Measurements from ENCODE around the gene ZNF487.
"Not testable (repeated sequence)": the region's sequence is repeated elsewhere in the genome, so short reads cannot be mapped to it uniquely, and the experiment has no call there.

Gene ZNF487

DNA sequence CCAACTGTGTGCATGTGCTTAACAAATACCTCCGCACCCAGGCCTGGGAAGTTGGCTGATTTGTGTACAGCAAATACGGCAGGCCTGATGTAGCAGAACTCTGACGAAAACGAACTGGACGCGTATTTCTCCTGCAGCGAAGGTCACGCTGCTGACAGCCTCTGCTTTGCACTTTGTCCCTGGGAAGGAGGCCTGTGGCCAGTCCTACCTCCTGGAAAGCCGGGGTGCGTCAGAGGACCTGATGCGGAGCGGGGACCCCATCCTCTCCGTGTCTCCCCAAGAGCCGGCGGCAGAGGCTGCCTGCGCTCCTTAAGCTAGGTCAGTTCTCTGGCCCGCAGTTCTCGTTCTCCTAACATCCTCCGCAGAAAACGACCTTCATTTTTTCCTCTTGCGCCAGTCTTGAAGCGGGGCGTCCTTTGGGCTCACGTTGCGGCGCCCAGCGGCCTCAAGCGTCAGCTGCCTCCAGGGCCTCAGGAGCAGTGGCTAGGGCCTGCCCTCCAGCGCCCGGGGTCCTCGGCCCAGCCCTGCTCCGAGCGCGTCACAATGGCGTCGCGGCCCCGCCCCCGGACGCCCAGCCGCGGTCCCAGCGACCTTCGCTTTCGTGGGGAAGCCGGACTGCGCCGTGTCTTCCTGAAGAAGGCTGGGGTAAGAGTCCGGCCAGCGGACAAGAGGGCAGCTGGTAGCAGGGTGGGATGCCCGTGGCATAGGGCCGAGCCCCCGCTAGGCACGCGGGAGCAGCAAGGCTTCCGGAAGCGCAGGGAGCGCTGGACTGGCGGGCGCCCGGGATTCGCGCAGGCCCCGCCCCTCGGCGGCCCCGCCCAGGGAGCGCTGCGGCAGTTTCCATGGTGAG is at the start of gene ZNF487:
ZNF487 (plus strand) TSS at position 821 of the 850 bp plus-strand sequence. CDS start 38,703 bp downstream, outside the sequence.
- DNase-seq: peak; percentile 73

DNA sequence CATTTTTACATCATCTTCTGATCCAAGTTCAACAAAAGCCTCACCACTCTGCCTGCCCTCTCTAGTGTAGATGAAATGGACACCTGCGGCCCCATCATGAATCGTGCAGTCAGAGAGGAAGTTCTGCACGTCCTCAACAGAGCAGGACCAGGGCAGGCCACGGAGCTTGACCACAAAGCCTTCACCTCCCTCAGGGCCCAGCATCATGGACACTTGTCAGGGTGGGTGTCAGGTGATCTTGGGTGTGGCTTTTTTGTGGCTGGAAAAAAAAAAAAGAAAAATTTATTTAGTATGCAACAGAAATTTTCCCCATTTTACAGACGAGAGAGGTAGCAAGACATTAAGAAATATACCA is 49.3 kb upstream of the ZNF487 start:
- no peak for DNase-seq

DNA sequence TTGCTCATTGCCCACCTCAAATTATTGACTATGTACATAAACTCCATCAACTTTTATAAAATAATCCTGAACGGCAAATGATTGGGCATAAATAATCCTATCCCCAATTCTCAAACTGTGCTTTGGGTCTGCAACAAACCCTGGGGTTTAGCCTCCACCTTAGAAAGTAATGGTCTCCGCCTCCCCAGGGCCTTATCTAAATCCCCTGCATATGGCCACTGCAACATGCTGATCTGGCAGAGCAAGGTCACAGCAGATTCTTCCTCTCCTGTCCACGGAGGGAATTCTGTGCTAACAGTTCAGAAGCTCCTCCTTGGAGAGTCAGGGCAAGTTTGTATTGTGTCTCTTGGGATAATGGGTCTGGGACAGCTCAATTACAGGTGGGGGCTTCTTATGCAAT is 47.0 kb upstream of the ZNF487 start:
- DNase-seq: no peak

DNA sequence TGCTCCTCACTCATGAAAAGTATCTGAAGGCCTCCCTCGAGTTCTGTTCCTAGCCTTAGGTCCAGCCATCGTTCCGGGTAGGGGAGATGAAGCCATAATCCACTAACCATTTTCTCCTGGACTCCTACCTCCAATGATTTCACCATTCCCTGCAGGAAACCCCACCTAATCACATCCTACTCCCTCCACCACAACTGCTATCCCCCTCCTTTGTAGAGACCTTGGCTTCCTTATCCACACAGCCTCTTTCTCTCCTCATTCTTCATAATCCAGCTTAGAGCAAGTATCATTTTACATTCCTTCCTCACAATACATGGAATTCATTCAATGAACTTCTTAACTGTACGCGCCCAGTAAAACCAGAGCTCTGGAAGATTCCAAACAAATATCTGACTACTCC is 46.6 kb upstream of the ZNF487 start:
- DNase-seq: no peak

DNA sequence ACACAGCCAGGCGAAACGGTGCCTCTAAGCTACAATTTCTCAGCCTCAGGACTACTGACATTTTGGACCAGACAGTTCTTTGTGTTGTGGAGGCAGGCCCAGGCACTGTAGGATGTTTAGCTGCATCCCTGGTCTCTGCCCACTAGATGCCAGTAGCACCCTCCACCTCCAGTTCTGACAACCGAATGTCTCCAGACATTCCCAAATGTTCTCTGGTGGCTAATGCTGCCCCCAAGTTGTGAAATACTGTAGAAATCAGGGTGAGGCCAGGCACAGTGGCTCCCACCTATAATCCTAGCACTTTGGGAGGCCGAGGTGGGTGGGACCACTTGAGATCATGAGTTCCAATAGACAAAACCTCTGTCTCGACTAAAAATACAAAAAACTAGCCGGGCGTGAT is 46.2 kb upstream of the ZNF487 start:
- no peak for DNase-seq

DNA sequence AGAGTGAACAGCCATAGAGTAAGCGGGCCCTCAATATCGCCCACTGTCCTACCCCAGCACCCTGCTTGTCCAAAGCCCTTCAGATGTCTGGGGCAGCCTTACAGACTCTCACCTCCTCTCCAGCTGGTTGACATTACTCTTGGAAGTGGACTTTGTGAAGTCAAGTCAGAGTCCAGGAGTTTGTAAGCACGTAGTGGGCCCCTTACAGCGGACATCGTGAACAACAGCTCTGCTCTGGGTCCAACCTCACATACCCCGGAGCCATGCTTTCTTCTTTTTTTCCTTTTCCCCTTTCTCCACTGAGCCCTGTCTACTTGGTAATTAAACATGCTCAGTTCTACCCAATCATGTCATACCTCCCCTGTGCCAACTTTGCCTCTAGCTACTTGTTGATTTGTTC is 45.4 kb upstream of the ZNF487 start:
- no peak for DNase-seq

DNA sequence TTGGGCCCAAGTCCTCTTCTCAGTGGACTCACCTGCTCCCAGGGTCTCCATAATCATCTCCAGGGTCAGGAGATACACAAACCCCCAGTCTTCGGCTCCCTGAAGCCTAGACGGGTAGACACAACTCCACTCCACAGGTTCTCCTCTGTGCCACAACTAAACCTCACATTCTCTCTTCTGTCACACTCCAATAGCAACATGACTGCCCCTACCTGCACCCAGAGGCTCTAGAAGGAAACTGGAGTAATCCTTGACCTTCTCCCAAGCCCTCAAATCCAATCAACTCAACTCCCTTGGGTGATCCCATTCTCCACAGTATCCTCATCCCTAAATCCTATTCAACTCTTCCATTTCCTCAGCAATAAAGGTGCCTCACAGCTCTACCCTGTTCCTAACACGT is 44.2 kb upstream of the ZNF487 start:
- DNase-seq: no peak

DNA sequence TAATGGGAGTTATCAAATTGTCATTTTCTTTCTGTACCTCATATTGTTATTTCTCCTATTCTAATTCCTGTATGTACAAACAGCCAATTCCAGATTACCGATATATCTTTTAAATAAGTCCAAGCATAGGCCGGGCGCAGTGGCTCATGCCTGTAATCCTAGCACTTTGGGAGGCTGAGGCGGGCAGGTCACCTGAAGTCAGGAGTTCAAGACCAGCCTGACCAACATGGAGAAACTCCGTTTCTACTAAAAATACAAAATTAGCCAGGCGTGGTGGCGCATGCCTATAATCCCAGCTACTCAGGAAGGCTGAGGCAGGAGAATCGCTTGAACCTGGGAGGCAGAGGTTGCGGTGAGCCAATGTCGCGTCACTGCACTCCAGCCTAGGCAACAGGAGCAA is 43.7 kb upstream of the ZNF487 start:
- not testable (repeated sequence) for DNase-seq

DNA sequence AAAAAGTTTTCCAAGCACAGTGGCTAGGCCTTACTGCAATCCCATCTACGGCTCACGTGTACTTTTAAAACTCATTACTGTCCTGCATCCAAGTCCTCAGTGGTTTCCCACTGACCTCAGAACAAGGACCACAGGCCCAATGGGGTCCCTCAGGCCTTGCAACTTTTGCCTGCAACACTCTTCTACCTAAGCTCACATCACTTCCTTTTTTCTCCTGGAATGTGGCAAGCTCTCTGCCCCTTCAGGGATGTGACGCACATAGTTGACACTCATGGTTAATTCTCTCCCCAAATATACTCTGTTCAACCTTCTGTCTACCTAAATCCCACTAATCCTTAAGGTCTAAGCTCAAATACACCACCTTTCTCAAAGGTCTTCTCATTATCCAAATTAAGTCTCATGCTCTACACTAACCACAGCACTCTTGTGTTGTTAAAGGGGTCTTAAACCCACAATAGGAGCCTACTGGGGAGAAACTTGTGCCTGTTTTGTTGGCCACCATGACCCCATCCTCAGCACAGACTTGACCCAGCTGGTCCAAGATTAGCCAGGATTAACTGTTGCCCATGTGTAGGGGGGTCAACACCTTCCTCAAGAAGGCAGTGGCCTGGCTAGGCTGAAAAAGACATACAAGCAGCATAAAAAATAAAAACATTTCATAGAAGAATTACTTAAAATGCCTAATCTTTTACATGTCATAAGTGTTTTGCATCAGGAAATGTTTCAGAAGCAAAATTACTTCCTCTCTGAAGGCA is 43.1 kb upstream of the ZNF487 start:
- DNase-seq: peak; percentile 16

DNA sequence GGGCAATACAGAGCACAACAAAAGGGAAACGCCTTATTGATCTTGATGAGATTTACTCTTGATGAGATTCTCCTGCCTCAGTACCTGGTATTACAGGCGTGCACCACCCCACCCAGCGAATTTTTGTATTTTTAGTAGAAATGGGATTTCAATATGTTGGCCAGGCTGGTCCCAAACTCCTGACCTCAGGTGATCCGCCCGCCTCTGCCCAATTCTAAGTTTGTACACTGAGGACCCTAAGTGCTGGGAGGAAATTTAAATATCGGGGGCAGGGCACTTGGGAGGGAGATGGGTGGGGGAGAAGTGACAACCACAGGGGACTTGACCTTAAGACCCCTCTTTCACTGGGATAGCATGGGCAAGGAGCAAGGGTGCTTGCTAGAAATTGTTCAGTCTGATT is 42.0 kb upstream of the ZNF487 start:
- no peak for DNase-seq

DNA sequence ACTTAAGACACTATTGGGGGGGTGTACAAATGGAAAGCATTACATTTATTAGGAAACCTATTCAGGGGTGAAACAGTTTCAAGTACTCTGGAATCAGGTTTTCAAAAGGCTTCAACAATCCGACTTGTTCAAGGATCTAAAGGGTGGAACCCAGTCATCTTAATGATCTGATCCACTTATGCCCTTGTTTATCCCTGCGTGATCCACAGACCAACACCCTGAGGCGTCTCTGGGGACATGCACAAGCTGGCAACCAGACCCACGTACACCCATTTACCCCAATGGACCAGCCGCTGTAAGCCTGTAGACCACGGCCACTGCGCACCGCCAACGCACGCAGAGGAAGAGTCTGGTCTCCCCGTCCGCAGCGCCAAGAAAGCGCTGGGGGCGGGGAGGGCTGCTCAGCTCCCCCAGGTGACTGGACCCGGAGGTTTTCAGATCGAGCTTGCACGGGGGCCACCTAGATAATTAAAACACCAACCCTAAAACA is 41.3 kb upstream of the ZNF487 start:
- DNase-seq: no peak

DNA sequence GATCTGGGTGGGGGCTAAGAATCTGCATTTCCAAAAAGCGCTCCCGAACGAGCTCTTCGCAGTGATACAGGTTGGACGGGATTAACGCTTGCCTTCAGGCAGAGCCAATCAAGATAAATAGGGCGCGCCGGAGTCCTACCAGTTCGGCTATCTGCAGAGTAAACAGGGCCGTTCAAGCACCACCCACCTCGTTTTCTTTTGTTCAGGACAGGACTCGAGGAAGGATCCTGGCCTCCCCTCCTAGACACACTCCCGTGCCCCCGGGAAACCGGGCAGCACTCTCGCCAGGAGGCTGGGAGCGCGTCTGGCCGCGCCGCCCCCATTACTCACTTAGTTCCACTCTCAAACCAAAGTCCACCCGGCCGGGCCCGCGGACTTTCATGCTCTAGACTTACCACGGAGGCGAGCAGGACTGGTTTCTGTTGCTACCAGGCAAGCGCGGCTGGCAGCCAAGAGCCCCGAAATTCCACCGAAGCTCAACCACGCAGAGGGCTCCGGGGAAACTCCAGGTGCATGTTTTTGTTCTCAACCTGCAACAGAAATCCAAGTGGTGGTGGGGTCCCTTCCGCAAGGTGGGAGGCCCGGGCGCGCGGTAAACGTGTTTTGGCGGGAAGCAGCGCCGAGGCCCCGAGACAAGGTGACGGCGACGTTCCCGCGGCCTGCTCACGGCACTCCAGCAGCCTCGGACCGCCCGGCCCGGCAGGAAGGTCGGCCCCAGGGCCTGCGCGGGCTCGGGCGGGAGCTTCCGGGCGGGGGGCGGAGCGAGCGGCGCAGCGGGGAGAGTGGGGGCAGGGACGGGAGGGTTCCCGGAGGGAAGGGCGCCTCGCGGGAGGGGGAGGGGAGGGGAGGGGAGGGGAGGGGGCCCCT is 40.6 kb upstream of the ZNF487 start:
- DNase-seq: no peak

DNA sequence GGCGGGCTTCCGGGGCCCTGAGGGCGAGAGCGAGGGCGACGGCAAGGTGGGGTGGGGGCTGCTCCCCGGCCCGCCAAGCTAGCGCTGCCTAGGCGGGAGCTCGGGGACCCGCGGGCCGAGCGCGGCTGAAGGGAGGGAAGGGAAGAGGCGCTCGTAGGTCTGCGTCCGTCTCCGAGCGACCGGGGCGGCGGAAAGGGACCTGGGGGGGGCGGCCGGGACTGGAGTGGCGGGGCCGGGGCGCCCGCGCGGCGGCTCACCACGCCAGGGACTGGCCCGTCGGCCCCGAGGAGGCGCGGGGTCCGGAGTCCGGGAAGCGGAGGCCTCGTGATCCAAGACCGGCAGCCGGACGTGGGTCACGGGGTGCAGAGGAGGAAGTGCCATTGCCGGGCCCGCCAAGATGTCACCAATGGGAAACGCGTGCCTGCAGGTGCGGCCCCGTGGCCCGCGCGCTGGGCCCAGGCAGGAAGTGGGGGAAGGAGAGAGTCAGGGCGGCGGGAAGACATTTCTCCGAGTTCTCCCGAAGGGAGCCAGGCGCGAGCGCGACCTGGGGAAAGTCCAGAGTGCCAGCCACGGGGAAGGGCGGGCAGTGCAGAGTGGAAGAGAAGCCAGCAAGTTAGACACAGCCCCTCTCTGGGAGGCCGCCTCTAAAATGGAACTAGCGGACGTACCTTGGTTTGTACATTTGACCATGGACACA is 39.8 kb upstream of the ZNF487 start:
- DNase-seq: peak; percentile 91

DNA sequence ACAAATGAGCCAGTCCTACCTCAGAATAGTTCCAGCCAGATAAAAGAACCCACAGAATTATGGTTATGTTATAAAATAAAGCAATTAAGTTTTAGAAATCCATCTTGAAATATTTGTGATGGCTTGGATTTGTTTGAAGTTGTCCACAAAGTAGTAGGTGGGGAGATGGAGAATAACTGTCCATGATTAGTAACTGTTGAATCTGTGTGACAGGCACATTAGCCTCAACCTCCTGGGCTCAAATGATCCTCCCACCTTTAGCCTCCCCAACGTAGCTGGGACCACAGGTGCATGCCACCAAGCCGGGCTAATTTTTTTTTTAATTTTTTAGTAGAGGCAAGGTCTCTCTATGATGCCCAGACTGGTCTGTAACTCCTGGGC is 38.0 kb upstream of the ZNF487 start:
- DNase-seq: no peak

DNA sequence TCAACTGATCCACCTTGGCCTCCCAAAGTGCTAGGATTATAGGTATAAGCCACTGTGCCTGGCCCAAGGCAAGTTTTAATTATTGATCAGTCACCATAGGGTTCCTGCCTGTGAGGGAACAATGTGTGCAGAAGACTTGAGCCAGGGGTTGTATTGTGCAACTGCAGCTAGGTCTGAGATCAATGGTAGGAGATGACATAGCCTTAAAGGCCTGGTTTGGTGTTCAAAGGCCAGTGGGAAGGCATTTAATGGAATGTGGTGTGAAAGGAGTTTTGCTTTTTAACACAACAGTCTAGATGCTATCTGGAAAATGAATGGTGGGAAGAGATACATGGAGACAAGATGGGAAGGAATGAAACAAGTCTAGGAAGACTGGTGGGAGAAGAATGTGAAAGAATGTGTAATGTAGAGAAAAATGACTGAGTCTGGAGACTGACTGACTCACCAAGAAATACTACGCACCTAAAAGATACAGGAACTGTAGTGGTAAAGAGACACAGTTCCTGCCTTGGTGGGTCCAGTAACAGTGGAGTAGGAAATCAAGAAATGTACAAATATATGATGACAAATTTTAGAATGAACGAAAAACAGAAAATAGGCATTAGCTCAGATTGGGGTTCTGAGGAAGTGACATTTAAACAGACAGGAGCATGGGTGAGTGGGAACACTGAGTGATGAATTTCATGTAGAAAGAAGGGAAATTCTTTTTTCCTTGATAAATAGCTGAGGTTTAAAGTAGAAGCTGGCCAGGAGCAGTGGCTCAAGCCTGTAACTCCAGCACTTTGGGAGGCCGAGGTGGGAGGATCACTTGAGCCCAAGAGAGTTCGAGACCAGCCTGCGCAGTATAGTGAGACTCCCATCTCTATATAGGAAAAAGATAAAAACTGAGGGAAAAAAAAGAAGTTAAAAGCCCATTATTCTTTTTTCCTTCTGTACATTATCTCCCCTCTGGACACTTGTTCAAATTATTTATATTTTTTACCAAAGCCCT is 37.3 kb upstream of the ZNF487 start:
- DNase-seq: no peak

DNA sequence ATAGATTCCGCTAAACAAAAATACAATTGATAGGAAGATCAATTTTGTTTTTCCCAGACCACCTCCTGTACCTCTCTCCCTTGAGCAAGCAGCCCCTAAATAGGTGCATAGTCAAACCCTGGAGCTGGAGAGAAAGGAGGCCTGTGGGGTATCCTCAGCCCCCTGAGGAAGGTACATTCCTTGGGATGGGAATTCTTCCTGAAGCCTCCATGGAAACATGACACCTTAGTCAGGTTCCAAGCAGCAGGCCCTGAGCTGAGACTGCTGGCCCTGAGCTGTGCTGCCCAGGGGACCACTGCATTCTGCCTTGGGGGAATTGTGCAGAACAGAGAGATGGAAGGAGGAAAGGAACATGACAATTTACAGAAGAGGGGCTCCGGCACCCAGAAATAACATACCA is 35.3 kb upstream of the ZNF487 start:
- DNase-seq: no peak

DNA sequence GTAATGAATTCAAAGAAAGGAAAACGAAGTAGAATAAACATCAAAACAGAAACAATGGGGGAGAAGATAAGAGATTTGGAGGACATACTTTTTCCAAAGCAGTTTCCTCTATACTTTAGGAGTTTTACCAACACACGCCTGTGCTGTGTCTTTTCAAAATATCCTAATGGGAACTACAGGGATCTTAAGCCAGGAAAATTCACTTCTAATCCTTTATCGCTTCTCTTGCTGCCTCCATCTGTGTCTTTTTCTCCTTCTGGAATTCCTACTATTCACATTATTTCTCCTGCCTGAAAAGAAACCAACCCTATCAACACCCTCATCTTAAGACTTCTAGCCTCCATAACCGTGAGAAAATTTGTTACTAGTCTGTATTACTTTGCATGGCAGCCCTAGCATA is 34.7 kb upstream of the ZNF487 start:
- no peak for DNase-seq

DNA sequence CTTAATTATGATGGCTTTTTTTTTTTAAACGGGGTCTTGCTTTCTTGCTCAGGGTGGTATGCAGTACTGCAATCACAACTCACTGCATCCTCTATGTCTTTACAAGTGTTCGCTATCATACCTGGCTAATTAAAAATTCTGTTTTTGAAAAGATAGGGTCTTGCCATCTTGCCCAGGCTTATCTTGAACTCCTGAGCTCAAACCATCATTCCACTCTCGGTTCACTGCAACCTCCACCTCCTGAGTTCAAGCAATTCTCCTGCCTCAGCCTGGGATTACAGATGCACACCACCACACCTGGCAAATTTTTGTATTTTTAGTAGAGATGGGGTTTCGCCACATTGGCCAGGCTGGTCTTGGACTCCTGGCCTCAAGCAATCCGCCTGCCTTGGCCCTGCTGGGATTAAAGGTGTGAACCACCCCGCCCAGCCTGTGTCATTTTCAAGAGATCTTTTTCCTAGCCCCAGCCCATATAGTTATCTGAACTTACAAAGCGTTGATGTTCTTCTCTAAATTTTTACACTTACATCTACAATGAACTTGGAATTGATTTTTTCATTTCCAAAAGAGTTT is 33.9 kb upstream of the ZNF487 start:
- no peak for DNase-seq

DNA sequence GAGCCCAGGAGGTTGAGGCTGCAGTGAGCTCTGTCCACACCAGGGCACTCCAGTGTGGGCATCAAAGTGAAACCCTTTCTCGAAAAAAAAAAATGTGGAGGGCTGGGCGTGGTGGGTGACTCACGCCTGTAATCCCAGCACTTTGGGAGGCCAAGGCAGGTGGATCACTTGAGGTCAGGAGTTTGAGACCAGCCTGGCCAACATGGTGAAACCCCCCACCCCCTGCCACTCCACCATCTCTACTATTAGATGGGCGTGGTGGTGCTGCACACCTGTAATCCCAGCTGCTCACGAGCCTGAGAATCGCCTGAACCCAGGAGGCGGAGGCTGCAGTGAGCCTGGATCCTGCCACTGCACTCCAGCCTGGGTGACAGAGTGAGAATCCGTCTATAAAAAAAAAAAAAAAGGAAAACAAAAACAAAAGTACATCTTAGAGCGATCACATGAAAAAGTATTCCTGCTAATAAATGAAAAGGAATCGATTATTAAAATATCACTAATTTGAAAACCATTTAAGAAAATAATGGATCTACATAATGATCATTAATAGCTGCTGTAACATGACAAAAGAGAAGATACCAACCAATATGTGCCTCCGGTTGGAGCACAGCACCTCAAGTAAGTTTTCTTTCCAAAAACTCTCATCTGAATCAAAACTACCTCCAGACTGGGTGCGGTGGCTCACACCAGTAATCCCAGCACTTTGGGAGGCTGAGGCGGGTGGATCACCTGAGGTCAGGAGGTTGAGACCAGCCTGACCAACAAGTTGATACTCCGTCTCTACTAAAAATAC is 32.8 kb upstream of the ZNF487 start:
- no peak for DNase-seq

DNA sequence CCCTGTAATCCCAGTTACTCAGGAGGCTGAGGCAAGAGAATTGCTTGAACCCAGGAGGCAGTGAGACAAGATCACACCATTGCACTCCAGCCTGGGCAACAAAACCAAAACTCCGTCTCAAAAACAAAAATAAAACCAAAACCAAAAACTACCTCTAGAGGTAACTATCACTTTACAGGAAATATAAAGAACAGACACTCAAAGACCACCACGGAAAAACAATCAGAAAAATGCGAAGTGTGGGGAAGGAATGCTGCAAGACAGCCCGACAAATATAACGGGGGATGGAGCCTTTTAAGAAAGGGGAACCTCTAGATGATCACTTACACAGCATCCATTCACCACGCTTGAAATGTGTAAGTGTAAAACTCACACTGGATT is 32.2 kb upstream of the ZNF487 start:
- peak; percentile 39 for DNase-seq
